NCI-H1694 treated with DMSO at 0.1 percent for 48 hours (cell line): ENCODE data around the gene GHRL.
A peak's percentile ranks its signal among the peaks of the same experiment; 100 is the strongest.
"Not testable (repeated sequence)": the region's sequence is repeated elsewhere in the genome, so short reads cannot be mapped to it uniquely, and the experiment has no call there.

ENCODE experiments used
- DNase-seq: peaks from one replicate; lab custom pipeline; 2025; lab: John Stamatoyannopoulos, UW

The GHRL gene

GRCh38 chr3:10272977-10273376, 19.8 kb downstream of the GHRL start:
- DNase-seq = no peak

GRCh38 chr3:10272476-10272875, 20.3 kb downstream of the GHRL start:
- DNase-seq = not testable (repeated sequence)

GRCh38 chr3:10269443-10269842, 23.3 kb downstream of the GHRL start:
- DNase-seq = no peak

GRCh38 chr3:10268930-10269329, 23.8 kb downstream of the GHRL start:
- no peak for DNase-seq

- no peak for DNase-seq
Measured at GRCh38 chr3:10268116-10268515, 24.6 kb downstream of the GHRL start.

- DNase-seq = not testable (repeated sequence)
Measured at GRCh38 chr3:10266936-10267335, 25.8 kb downstream of the GHRL start.

GRCh38 chr3:10265833-10266232, 26.9 kb downstream of the GHRL start:
- no peak for DNase-seq

GRCh38 chr3:10263646-10264363, 28.9 kb downstream of the GHRL start:
- DNase-seq = no peak

- no peak for DNase-seq
Measured at GRCh38 chr3:10262027-10262426, 30.7 kb downstream of the GHRL start.

- no peak for DNase-seq
Measured at GRCh38 chr3:10260211-10260701, 32.5 kb downstream of the GHRL start.

- DNase-seq = no peak
Measured at GRCh38 chr3:10259798-10260197, 32.9 kb downstream of the GHRL start.

- no peak for DNase-seq
Measured at GRCh38 chr3:10259036-10259435, 33.7 kb downstream of the GHRL start.

- DNase-seq = no peak
Measured at GRCh38 chr3:10255835-10256234, 36.9 kb downstream of the GHRL start.

- no peak for DNase-seq
Measured at GRCh38 chr3:10253731-10254130, 39.0 kb downstream of the GHRL start.

- no peak for DNase-seq
Measured at GRCh38 chr3:10251006-10251405, 41.7 kb downstream of the GHRL start.

- no peak for DNase-seq
Measured at GRCh38 chr3:10249833-10250232, 42.9 kb downstream of the GHRL start.

- no peak for DNase-seq
Measured at GRCh38 chr3:10248984-10249748, 43.6 kb downstream of the GHRL start.

GRCh38 chr3:10248184-10248983, 44.4 kb downstream of the GHRL start, which contains the start of gene TATDN2:
Gene TATDN2 (plus strand): TSS chr3:10248459. CDS start chr3:10249201, 742 bp downstream.
- peak; percentile 38 for DNase-seq

GRCh38 chr3:10247679-10248183, 45.0 kb downstream of the GHRL start:
- no peak for DNase-seq

GRCh38 chr3:10245081-10245712, 47.5 kb downstream of the GHRL start:
- no peak for DNase-seq

- DNase-seq = no peak
Measured at GRCh38 chr3:10244009-10244408, 48.7 kb downstream of the GHRL start.
